SU-DHL-6 (cell line): ENCODE data around the gene ASCC2.

ENCODE experiments used
- H2AFZ ChIP-seq: fragments of 200-600 bp; sonication (generic); 2 replicates; pipeline ENCODE4 v1.6.1; 2014; ENCODE audit warnings: low read depth, mild to moderate bottlenecking, moderate library complexity, mixed read lengths, antibody characterized with exemption, low read length; ENCODE audit not compliant: severe bottlenecking
- H3F3A ChIP-seq: fragments of 200-600 bp; shearing (Covaris generic); 2 replicates; pipeline ENCODE4 v1.6.0; 2016; ENCODE audit warnings: antibody characterized with exemption, mild to moderate bottlenecking; ENCODE audit not compliant: insufficient read depth
- H3K27ac ChIP-seq: fragments of 200-600 bp; sonication (generic); 2 replicates; pipeline ENCODE4 v1.5.1; 2016; ENCODE audit warnings: low read depth, mild to moderate bottlenecking, low read length, moderate library complexity, mixed read lengths
- H3K27me3 ChIP-seq: fragments of 200-600 bp; sonication (generic), shearing (Covaris generic); 2 replicates; pipeline ENCODE4 v1.6.0; 2014; ENCODE audit warnings: mild to moderate bottlenecking, low read length
- H3K36me3 ChIP-seq: fragments of 200-600 bp; sonication (generic); 2 replicates; pipeline ENCODE4 v1.6.1; 2014; ENCODE audit warnings: mild to moderate bottlenecking, low read length, mixed read lengths
- H3K4me2 ChIP-seq: fragments of 300-600, 200-600 bp; shearing (Covaris generic), sonication (generic); 2 replicates; pipeline ENCODE4 v1.6.0; 2014; ENCODE audit warnings: low read length, low read depth, mild to moderate bottlenecking; ENCODE audit not compliant: poor library complexity, severe bottlenecking
- H3K4me3 ChIP-seq: fragments of 200-600 bp; sonication (generic); 2 replicates; pipeline ENCODE4 v1.5.1; 2014; ENCODE audit warnings: antibody characterized with exemption, low read length, mild to moderate bottlenecking, mixed read lengths; ENCODE audit not compliant: insufficient read depth, poor library complexity, severe bottlenecking
- H3K79me2 ChIP-seq: fragments of 200-600 bp; sonication (generic); 2 replicates; pipeline ENCODE4 v1.6.1; 2014; ENCODE audit warnings: mild to moderate bottlenecking, low read length, moderate library complexity; ENCODE audit not compliant: insufficient read depth
- H3K9ac ChIP-seq: fragments of 200-600 bp; sonication (generic); 2 replicates; pipeline ENCODE4 v1.7.0; 2014; ENCODE audit warnings: mild to moderate bottlenecking, low read length
- H3K9me2 ChIP-seq: fragments of 200-600 bp; sonication (generic); replicated peaks from 2 replicates; pipeline ENCODE4 v1.6.1; 2014; ENCODE audit warnings: low read length; ENCODE audit not compliant: insufficient read depth
- H3K9me3 ChIP-seq: fragments of 200-600 bp; sonication (generic); 2 replicates; pipeline ENCODE4 v1.6.1; 2014; ENCODE audit warnings: low read length, mixed read lengths; ENCODE audit not compliant: insufficient read depth
- H4K20me1 ChIP-seq: fragments of 200-600 bp; sonication (generic); 2 replicates; pipeline ENCODE4 v1.6.1; 2014; ENCODE audit warnings: low read depth, mild to moderate bottlenecking, antibody characterized with exemption, low read length, moderate library complexity, mixed read lengths
- CTCF ChIP-seq: fragments of 200-600 bp; sonication (generic); IDR thresholded peaks from one replicate; pipeline ENCODE4 v1.5.1; 2017; ENCODE audit warnings: antibody characterized with exemption, mild to moderate bottlenecking, low read length, moderate library complexity; ENCODE audit not compliant: insufficient read depth, poor library complexity, severe bottlenecking
- EZH2phosphoT487 ChIP-seq: fragments of 200-600 bp; sonication (generic), shearing (Covaris generic); conservative IDR thresholded peaks from 2 replicates; pipeline ENCODE4 v1.6.1; 2018; ENCODE audit warnings: mild to moderate bottlenecking, antibody characterized with exemption, low read length, moderate library complexity, mixed read lengths

The ASCC2 gene

GRCh38 chr22:29747832-29748231 lies 90.2 kb downstream of the ASCC2 start:
- Histone ChIP-seq H3K36me3 (no peaks in the 10 kb centered on the region), H4K20me1 (no peaks in the 10 kb centered on the region), H3K27me3 (no peaks in the 10 kb centered on the region), H3K4me2 (no peak overlapping the region), H3K27ac (no peak overlapping the region), H3K79me2 (no peaks in the 10 kb centered on the region), H3K4me3 (no peak overlapping the region), H3K9me2 (no peaks in the 10 kb centered on the region), H3F3A (no peaks in the 10 kb centered on the region), H2AFZ (no peak overlapping the region), H3K9ac (no peak overlapping the region), H3K9me3 (no peaks in the 10 kb centered on the region)
- TF ChIP-seq EZH2phosphoT487 (no peak), CTCF (no peak)

- no peaks in the 10 kb centered on the region for H4K20me1 ChIP-seq
- H3K27me3 ChIP-seq = no peaks in the 10 kb centered on the region
- no peaks in the 10 kb centered on the region for H3K9me3 ChIP-seq
- H3K4me3 ChIP-seq = no peak overlapping the region
- H3K36me3 ChIP-seq = no peaks in the 10 kb centered on the region
- no peaks in the 10 kb centered on the region for H3K79me2 ChIP-seq
- no peak overlapping the region for H2AFZ ChIP-seq
- TF ChIP-seq EZH2phosphoT487 (no peak), CTCF (no peak)
- H3K9ac ChIP-seq = no peak overlapping the region
- no peaks in the 10 kb centered on the region for H3K9me2 ChIP-seq
- no peak overlapping the region for H3K27ac ChIP-seq
- no peak overlapping the region for H3K4me2 ChIP-seq
- H3F3A ChIP-seq = no peaks in the 10 kb centered on the region
Measured at GRCh38 chr22:29744902-29745301, 93.2 kb downstream of the ASCC2 start.

- Histone ChIP-seq H3K9me2 (no peaks in the 10 kb centered on the region), H3K79me2 (no peaks in the 10 kb centered on the region), H3K9me3 (no peaks in the 10 kb centered on the region), H3K4me2 (no peak overlapping the region), H3K9ac (no peak overlapping the region), H2AFZ (no peak overlapping the region), H3K36me3 (no peaks in the 10 kb centered on the region), H3K27me3 (no peaks in the 10 kb centered on the region), H4K20me1 (no peaks in the 10 kb centered on the region), H3F3A (no peaks in the 10 kb centered on the region), H3K27ac (no peak overlapping the region), H3K4me3 (no peak overlapping the region)
- no peak for TF ChIP-seq EZH2phosphoT487
- TF ChIP-seq CTCF = no peak
Measured at GRCh38 chr22:29742326-29742725, 95.7 kb downstream of the ASCC2 start.
